HuH-7.5 (cell line): Measurements from ENCODE around the gene MRPL38.

ENCODE experiments used
- DNase-seq: peaks from one replicate; pipeline ENCODE4 v3.0.0; 2011; ENCODE audit warnings: low spot score

MRPL38 gene

DNA sequence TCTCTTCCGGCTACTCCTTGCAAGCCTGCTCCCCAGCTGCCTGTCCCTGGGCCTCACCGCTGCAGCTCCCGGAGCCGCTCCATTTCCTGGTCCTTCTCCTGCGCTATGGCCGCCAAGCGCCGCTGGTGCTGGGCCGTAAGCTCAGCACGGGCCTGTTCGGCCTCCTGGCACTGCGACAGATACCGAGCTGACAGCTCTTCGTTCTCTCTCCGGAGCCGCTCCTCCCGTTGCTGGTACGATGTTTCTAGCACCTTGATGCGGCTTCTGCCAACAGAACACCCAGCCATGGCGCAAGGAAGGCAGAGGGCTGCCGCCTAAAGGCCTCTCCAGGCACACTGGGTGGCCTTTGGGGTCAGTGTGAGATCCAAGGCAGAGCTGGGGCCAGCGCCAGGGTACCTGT lies 14.9 kb upstream of the MRPL38 start:
- no peak for DNase-seq

DNA sequence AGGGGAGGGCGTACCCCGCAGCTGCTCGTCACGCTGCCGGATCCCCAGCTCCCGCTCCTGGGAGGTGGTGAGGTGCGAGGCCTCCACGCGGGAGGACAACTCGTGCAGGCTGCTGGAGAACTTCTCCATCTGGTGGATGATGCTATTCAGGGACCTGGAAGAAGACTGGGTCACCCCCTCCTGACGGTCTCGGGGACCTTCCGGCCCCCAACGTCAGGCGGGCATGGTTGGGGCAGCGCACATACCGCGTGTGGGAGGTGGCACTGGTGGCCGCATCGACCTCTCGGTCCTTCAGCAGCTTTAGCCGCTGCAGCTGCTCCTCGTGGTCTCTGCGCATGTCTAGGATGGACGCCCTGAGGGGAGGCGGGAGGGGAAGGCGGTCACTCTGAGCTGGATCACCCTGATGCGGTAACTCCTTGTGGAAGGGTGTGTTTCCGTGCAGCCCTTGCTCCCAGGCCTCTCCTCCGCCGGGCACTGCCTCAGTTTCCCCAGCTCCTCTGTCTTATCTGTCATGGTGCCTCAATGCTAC lies 13.3 kb upstream of the MRPL38 start:
- no peak for DNase-seq

- DNase-seq: no peak
These were observed 12.6 kb upstream of the MRPL38 start for GRCh38 chr17:75917141-75917916.

- no peak for DNase-seq
These were observed 10.6 kb upstream of the MRPL38 start for GRCh38 chr17:75915268-75915667.

GRCh38 chr17:75914643-75915267 lies 10.1 kb upstream of the MRPL38 start:
- DNase-seq: no peak

- DNase-seq: no peak
These were observed 9.0 kb upstream of the MRPL38 start for GRCh38 chr17:75913537-75914210.

GRCh38 chr17:75910699-75911098 lies 6.0 kb upstream of the MRPL38 start:
- no peak for DNase-seq

- no peak for DNase-seq
These were observed 5.2 kb upstream of the MRPL38 start for GRCh38 chr17:75909812-75910274.

DNA sequence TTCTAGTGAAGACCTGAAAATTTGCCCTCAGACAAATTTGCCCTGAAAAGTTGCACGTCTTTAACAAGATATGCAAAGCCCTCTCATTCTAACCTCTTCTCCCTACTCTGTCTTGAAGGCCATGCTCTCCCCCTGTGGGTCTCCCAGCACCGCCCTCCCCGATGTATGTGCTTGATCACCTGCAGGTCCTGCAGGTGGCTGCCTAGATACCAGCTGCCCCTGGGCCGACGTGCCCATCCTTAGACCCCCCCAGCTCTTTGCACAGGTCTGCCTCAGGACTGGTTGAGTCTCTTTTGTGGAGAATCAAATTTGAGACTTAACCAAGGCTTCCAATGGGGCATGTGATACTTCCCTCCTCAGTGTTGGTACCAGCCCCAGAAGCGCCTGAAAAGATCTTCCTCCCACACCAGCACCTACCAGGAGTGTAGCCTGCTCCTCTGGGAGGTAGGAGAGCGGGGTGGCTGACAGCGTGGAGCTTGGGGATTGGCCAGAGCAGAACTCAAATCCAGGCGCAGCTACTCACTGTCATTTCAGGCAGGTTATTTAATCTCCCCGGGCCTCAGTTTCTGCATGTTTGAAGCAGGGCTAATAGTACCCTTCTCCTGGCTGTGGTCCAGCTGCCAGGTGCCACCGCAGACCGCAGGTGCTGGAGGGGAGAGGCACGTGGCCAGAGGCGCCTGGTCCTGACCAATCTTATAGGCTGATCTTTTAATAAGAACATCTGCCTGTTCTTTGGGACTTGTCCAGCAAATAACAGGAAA lies 4.5 kb upstream of the MRPL38 start:
- DNase-seq: no peak

DNA sequence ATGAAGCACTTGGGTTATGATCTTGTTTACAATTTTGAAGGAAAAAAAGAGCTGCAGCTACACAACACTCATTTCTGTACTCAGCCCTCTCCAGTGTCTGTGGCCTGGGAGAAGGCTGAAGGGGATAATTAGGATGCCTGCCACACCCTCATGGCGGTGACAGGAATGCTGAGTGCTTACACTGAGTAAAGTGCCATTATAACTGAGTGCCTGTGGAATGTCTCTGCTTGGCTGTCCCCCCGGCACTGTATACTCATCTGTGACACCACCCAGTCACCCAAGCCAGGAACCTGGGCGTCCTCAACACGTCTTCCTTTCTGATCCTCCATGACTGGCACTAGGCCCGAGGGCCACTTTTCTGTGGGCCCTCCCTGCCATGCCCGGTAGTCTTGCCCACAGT lies 3.5 kb upstream of the MRPL38 start:
- DNase-seq: no peak

- DNase-seq: no peak
These were observed 1.6 kb upstream of the MRPL38 start for GRCh38 chr17:75906143-75906884.

GRCh38 chr17:75902406-75902805 lies 2.3 kb downstream of the MRPL38 start:
- no peak for DNase-seq

DNA sequence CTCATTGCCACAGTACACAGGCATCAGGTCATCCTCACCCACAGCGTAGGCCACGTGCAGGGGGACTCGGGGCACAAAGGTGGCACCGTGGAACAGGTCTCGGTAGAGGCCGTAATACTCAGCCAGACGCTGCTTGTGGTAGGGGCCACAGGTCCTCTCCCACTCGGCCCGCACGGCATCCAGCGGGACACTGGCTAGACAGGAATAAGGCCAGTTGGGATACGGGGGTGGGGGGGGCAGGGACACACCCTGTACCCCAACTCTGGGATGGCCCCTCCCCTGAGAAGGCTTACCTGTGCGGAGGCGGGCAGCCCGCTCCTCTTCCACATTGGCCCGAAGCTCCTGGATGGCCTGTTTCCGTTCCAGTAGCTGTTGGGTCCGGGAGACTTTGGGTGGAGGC lies 3.0 kb downstream of the MRPL38 start:
- no peak for DNase-seq

DNA sequence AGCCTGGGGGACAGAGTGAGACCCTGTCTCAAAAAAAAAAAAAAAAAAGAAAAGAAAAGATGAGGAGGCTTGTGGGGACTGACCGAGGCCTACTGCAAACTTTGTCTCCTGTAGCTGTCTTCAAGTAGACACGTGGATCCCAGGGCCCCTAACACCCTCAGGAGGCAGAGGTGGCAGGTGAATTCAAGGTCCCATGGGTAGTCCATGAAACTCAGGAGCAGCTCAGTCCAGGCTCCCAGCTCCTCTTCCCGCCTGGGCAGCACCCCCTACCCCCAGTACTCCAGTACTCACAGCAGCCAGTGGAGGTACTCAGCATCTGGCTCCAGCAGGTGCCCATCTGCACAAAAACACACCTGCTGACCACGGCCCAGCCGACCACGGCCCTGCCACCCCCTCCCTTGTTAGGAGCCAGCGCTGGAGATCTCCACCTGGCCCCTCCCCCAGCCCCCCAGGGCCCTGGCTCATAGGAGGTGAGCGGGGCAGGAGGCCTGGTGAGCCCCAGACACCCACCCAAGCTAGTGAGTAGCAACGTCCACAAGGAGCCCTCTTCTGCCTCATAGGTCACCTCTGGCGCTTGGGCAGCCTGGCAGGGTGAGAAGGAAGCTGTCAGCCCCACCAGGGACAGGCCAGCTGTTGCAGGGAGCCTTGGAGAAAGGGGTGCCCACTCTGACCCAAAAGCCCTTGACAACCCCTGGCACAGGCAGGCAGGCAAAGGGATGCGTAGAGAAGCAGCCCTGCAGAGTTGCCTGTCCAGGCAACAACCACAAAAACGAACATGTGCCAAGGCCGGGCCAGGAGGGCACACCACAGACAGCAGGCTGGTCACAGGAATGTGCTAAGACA lies 3.8 kb downstream of the MRPL38 start:
- DNase-seq: no peak

DNA sequence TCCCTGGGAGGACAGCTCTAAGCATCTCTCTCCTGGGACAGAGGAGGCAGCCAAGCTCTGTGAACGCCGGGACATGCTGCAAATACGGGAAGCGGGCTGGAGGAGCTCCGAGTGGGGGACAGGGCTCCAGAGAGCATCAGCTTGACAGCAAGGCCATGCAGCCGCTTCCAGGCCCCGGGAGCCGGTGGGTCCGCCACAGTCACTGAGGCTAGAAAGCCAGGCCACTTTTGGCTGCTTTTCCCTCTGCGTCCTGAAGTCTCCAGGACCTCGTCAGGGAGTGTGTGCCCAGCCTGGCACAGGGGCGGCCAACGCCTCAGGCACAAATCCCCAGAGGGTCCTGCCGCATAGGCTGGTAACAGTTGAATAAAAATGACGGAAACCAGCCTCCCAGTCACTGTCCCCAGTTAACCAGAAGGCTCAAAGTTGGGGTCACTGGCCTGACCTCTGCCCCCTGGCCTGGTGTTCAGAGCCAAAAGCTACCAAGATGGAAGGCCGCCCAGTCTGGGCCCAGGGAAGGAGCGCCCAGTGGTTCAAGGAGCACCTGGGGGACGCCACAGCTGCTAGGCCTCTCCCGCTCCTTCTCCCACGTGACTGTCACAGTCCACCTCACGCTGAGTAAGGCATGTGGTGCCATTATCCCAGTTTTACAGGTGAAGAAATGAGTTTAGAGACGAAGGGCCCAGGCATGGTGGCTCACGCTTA lies 4.8 kb downstream of the MRPL38 start:
- no peak for DNase-seq

DNA sequence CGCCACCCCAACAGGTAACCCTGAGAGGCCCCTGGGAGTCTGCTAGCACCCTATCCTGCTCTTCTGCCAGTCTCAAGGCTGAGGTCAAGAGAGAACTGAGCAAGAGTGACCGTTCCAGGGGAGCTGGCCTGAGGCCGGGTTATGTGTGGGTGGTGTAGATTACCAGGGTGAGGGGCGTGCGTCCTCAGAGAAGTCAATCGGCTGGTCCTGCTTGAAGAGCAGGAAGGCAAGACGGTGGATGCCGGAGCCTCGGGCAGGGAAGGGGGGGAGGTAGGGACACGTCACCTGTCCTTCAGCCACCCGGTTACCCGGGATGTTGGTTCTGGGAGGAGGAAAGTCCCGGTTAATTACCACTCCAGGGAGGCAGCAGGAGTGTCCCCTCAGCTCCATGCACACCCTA lies 5.3 kb downstream of the MRPL38 start:
- DNase-seq: no peak

DNA sequence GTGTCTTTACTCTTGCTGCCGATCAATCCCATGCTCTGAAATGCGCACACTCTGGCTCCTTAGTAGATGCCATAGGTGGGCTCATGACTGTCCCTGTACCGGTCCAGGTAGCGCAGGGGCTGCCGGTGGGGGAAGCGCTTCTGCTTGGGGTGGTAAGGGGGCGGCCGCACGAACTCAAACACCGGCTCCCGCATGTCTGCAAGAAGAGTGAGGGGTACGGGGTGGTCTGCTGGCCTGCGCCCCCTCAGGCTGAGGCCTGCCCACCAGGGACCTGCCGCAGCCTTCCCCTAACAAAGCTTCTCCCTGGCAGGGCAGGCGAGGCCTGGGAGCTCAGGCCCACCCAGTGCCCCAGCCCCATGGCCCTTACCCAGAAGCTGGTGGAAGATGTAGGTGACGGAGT lies 5.9 kb downstream of the MRPL38 start:
- DNase-seq: no peak

DNA sequence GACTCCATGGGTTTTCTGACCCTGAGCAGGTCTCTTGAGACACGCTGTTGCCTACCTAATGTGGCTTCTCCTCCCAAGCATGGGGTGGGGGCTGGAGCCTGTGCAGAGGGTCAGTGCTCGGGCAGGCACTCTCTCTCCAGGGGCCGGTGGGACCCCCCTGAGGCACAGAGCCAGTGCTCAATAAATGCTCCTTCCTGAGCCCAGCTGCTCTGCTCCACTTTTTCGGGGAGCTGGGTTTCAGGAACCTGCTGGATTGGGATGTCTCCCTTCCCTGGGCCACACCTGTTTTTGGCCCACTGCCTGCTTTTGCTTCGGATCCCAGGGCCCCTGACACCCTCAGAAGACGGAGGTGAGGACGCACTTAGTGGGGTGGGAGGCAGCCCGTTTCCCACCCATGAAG lies 6.6 kb downstream of the MRPL38 start:
- DNase-seq: no peak

- no peak for DNase-seq
These were observed 7.3 kb downstream of the MRPL38 start for GRCh38 chr17:75897160-75898019.
